Measurements from ENCODE around the gene IL11. TPM values are rescaled to one million over a fixed set of nuclear protein-coding genes. Genes with fewer than 3 reads are reported as not detected.
A peak's percentile ranks its signal among the peaks of the same experiment; 100 is the strongest.

IL11 gene
- total and polyA plus RNA-seq, 2 donors (not counting 3 experiments of a cell fraction or from before 2014, with no cell fraction given) = not detected

DNA sequence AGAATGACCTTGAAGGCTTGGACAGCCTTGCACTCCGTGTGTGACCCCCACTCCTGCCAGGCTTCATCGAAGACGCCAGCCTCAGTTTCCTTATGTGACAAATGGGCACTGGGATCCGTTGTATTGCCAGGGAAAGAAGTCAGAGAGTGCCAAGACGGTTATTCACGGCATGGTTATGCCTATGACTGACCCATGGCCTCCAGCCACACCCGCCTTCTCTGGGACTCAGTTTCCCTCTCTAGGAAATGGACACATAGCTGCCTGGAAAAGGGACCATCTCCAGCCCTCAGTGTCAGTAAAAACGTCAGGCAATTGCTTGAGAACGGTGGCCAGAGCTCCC is 38.2 kb upstream of the IL11 start:
- Histone ChIP-seq H3K36me3 (ENCODE audit: control insufficient read depth in 2 of 2, extremely low read depth in 1 of 2, insufficient read depth in 2 of 2, low read length in 2 of 2) (peaks cover 0 to 4% of the 10 kb centered on the region in 2 experiments), H3K9ac (replicated peaks; ENCODE audit: extremely low read depth, insufficient read depth, low read length) (peak overlapping the region; percentile 35), H4K20me1 (replicated peaks; ENCODE audit: control insufficient read depth, extremely low read depth, insufficient read depth, low read length) (no peaks in the 10 kb centered on the region), H3K4me1 (ENCODE audit: control insufficient read depth, extremely low read depth, insufficient read depth, low read length) (peaks cover 13% of the 10 kb centered on the region), H3K9me3 (replicated peaks; ENCODE audit: control insufficient read depth, insufficient read depth, low read length) (no peaks in the 10 kb centered on the region), H3K27ac (ENCODE audit: insufficient read depth, low read depth, low read length) (peak overlapping the region; percentile 76), H3K9me1 (replicated peaks; ENCODE audit: control insufficient read depth, extremely low read depth, insufficient read depth, low read length) (no peaks in the 10 kb centered on the region), H3K27me3 (ENCODE audit: control insufficient read depth in 2 of 2, insufficient read depth in 2 of 2, low read length in 2 of 2) (peaks cover 2 to 5% of the 10 kb centered on the region in 2 experiments), H3K4me2 (ENCODE audit: insufficient read depth, low read length) (peak overlapping the region; percentile 64), H3K4me3 (replicated peaks in 1 of 3; ENCODE audit: insufficient read depth in 1 of 3, low read depth in 1 of 3, low read length in 3 of 3) (peak overlapping the region in 2 of 3 experiments; percentile 28 to 30), H2AFZ (ENCODE audit: low read depth, low read length) (peak overlapping the region; percentile 90), H3K79me2 (ENCODE audit: control insufficient read depth, insufficient read depth, low read length) (peaks cover 34% of the 10 kb centered on the region)
- FAIRE-seq = peak; percentile 4
- dilution Hi-C loops (cut with MboI; ENCODE audit: extremely low pct_ligation_motif_present, low sequenced_read_pairs) (no loop called here), intact Hi-C loops (cut with micrococcal nuclease) (loop anchor here (1.0 to 2.0 kb wide), 6 partner anchors 23 to 268 kb away; partner anchors contain the start of genes ISOC2, KMT5C, PPP6R1 and RPL28)
- ChIA-PET POLR2A (no interaction called here), CTCF (no interaction called here)
- TF ChIP-seq POLR2A (IDR thresholded peaks at IDR 0.05; ENCODE audit: low read depth, low read length) = no peak
- no peak for TF ChIP-seq FOS (IDR thresholded peaks at IDR 0.05; ENCODE audit: borderline replicate concordance, insufficient read depth, low read length)
- TF ChIP-seq, protein P1, sequence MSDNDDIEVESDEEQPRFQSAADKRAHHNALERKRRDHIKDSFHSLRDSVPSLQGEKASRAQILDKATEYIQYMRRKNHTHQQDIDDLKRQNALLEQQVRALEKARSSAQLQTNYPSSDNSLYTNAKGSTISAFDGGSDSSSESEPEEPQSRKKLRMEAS (IDR thresholded peaks at IDR 0.05; ENCODE audit: insufficient read depth, insufficient read length) = no peak
- TF ChIP-seq CTCF (IDR thresholded peaks at IDR 0.05; ENCODE audit: extremely low read depth in 1 of 2, insufficient read depth in 1 of 2, low read depth in 1 of 2, low read length in 2 of 2) = no peak
- TF ChIP-seq POLR2AphosphoS5 (IDR thresholded peaks at IDR 0.05; ENCODE audit: insufficient read depth, low read depth, low read length) = no peak
- no peak for TF ChIP-seq GATA2 (IDR thresholded peaks at IDR 0.05; ENCODE audit: insufficient read depth, insufficient read length, low read depth, low read length)
- no peak for TF ChIP-seq JUN (IDR thresholded peaks at IDR 0.05; ENCODE audit: borderline replicate concordance, insufficient read depth, insufficient read length, low read depth)
- TF ChIP-seq EZH2 (IDR thresholded peaks at IDR 0.05; ENCODE audit: borderline replicate concordance, low read depth, low read length, severe bottlenecking) = no peak
- TF ChIP-seq MYC (IDR thresholded peaks at IDR 0.05; ENCODE audit: low read depth, low read length) = no peak
- no peak for DNase-seq (ENCODE audit: low read depth, low spot score)
- BruUV-seq (replicated peaks) = TSS peak; percentile 95
